HL-60 (cell line): ENCODE data around the gene WT1.

Source experiments
- DNase-seq, 2 experiments: peaks; one replicate each; pipeline ENCODE4 v3.0.0-alpha.2; 2010 to 2020; ENCODE audit warnings: low read depth in 1 of 2, low spot score in 1 of 2
- H3K27ac ChIP-seq: fragments of 250-450 bp; sonication (Bioruptor Pico); replicated peaks from 2 replicates; pipeline ENCODE4 v1.5.1; 2020; ENCODE audit warnings: mild to moderate bottlenecking, moderate library complexity
- H3K27me3 ChIP-seq: fragments of 250-450 bp; sonication (Bioruptor Pico); 2 replicates; pipeline ENCODE4 v1.5.1; 2021; ENCODE audit warnings: mild to moderate bottlenecking, moderate library complexity; ENCODE audit not compliant: insufficient read depth, poor library complexity, severe bottlenecking
- H3K4me3 ChIP-seq: replicated peaks from 2 replicates; pipeline ENCODE4 v1.5.1; 2011; ENCODE audit warnings: mild to moderate bottlenecking, control low read depth, low read length; ENCODE audit not compliant: insufficient read depth
- CTCF ChIP-seq: IDR thresholded peaks from one replicate; pipeline ENCODE4 v1.5.1; 2011; ENCODE audit warnings: low read length, control low read depth, inconsistent platforms; ENCODE audit not compliant: insufficient read depth
- GABPA ChIP-seq: IDR thresholded peaks from 2 replicates; pipeline ENCODE4 v1.6.1; 2012; ENCODE audit warnings: low read depth
- POLR2AphosphoS5 ChIP-seq: IDR thresholded peaks from 2 replicates; pipeline ENCODE4 v1.6.1; 2012; ENCODE audit warnings: low read depth
- REST ChIP-seq: IDR thresholded peaks from 2 replicates; pipeline ENCODE4 v1.6.1; 2012; ENCODE audit warnings: low read depth; ENCODE audit not compliant: insufficient replicate concordance
- SPI1 ChIP-seq: IDR thresholded peaks from 2 replicates; pipeline ENCODE4 v1.6.1; 2012; ENCODE audit warnings: low read depth, mild to moderate bottlenecking, borderline replicate concordance

Gene WT1

GRCh38 chr11:32439501-32440210, 4.3 kb upstream of the WT1 start:
- Histone ChIP-seq H3K27me3 (no peaks in the 10 kb centered on the region), H3K4me3 (no peak overlapping the region), H3K27ac (no peak overlapping the region)
- TF ChIP-seq SPI1 (no peak), CTCF (no peak), GABPA (no peak), POLR2AphosphoS5 (no peak), REST (no peak)
- no peak for DNase-seq

GRCh38 chr11:32438866-32439489, 3.6 kb upstream of the WT1 start:
- H3K4me3 ChIP-seq, result no peak overlapping the region
- no peaks in the 10 kb centered on the region for H3K27me3 ChIP-seq
- no peak overlapping the region for H3K27ac ChIP-seq
- no peak for TF ChIP-seq REST
- no peak for TF ChIP-seq GABPA
- TF ChIP-seq SPI1, result no peak
- TF ChIP-seq CTCF, result no peak
- no peak for TF ChIP-seq POLR2AphosphoS5
- DNase-seq, result no peak

GRCh38 chr11:32438346-32438865, 3.1 kb upstream of the WT1 start:
- Histone ChIP-seq H3K27ac (no peak overlapping the region), H3K4me3 (no peak overlapping the region), H3K27me3 (no peaks in the 10 kb centered on the region)
- no peak for DNase-seq
- TF ChIP-seq POLR2AphosphoS5, result no peak

- H3K27me3 ChIP-seq, result no peaks in the 10 kb centered on the region
- TF ChIP-seq GABPA (no peak), SPI1 (no peak), CTCF (no peak), POLR2AphosphoS5 (no peak), REST (no peak)
- H3K4me3 ChIP-seq, result no peak overlapping the region
- no peak for DNase-seq
- H3K27ac ChIP-seq, result no peak overlapping the region
These were observed 2.4 kb upstream of the WT1 start for GRCh38 chr11:32437495-32438345.
